Trophoblast cell (in vitro differentiated cells and primary cell): Measurements from ENCODE around the gene STOML1.

ENCODE experiments used
- DNase-seq, 2 donors: peaks; one replicate each; pipeline ENCODE4 v3.0.0-alpha.2; 2016
- H2AFZ ChIP-seq: 2 replicates; pipeline ENCODE4 v1.6.1; 2013; ENCODE audit warnings: low read length, moderate library complexity, mild to moderate bottlenecking; ENCODE audit not compliant: insufficient read depth, poor library complexity
- H2AK5ac ChIP-seq: 2 replicates; pipeline ENCODE4 v1.6.1; 2013; ENCODE audit warnings: mild to moderate bottlenecking, low read length
- H2BK120ac ChIP-seq: 2 replicates; pipeline ENCODE4 v1.6.1; 2013; ENCODE audit warnings: low read length, mild to moderate bottlenecking, moderate library complexity; ENCODE audit not compliant: insufficient read depth, poor library complexity
- H2BK12ac ChIP-seq: 2 replicates; pipeline ENCODE4 v1.6.1; 2013; ENCODE audit warnings: mild to moderate bottlenecking, low read length, moderate library complexity
- H2BK5ac ChIP-seq: 2 replicates; pipeline ENCODE4 v1.6.1; 2013; ENCODE audit warnings: low read length, low read depth, moderate library complexity, mild to moderate bottlenecking; ENCODE audit not compliant: poor library complexity
- H3K14ac ChIP-seq: 2 replicates; pipeline ENCODE4 v1.6.1; 2013; ENCODE audit warnings: mild to moderate bottlenecking, low read length
- H3K18ac ChIP-seq: 2 replicates; pipeline ENCODE4 v1.6.1; 2013; ENCODE audit warnings: mild to moderate bottlenecking, low read length
- H3K23ac ChIP-seq: 2 replicates; pipeline ENCODE4 v1.6.1; 2013; ENCODE audit warnings: low read length
- H3K27ac ChIP-seq: 2 replicates; pipeline ENCODE4 v1.5.1; 2013; ENCODE audit warnings: low read depth, mild to moderate bottlenecking, inconsistent platforms, low read length, moderate library complexity
- H3K27me3 ChIP-seq: 2 replicates; pipeline ENCODE4 v1.6.1; 2013; ENCODE audit warnings: inconsistent platforms, mild to moderate bottlenecking, low read length, moderate library complexity; ENCODE audit not compliant: insufficient read depth
- H3K36me3 ChIP-seq, 2 experiments: 1 replicate in 1 of 2; 2 replicates in 1 of 2; pipeline ENCODE4 v1.6.1; 2013; ENCODE audit warnings: low read length in 2 of 2, mild to moderate bottlenecking in 2 of 2, moderate library complexity in 1 of 2; ENCODE audit not compliant: insufficient read depth in 2 of 2, control insufficient read depth in 1 of 2
- H3K4ac ChIP-seq: 2 replicates; pipeline ENCODE4 v1.6.1; 2013; ENCODE audit warnings: low read depth, mild to moderate bottlenecking, low read length, moderate library complexity
- H3K4me1 ChIP-seq, 2 experiments: 1 replicate in 1 of 2; 2 replicates in 1 of 2; pipeline ENCODE4 v1.6.1; 2013; ENCODE audit warnings: low read length in 2 of 2, mild to moderate bottlenecking in 2 of 2, moderate library complexity in 1 of 2; ENCODE audit not compliant: insufficient read depth in 2 of 2, control insufficient read depth in 1 of 2
- H3K4me2 ChIP-seq: 2 replicates; pipeline ENCODE4 v1.6.1; 2013; ENCODE audit warnings: inconsistent platforms, mild to moderate bottlenecking, low read length, moderate library complexity
- H3K4me3 ChIP-seq: 2 replicates; pipeline ENCODE4 v1.5.1; 2013; ENCODE audit warnings: mild to moderate bottlenecking, low read depth, low read length, inconsistent platforms
- H3K79me1 ChIP-seq: one replicate; pipeline ENCODE4 v1.6.1; 2013; ENCODE audit warnings: low read length
- H3K79me2 ChIP-seq: 2 replicates; pipeline ENCODE4 v1.6.1; 2013; ENCODE audit warnings: low read length, mild to moderate bottlenecking; ENCODE audit not compliant: control insufficient read depth, insufficient read depth, poor library complexity
- H3K9ac ChIP-seq: 2 replicates; pipeline ENCODE4 v1.6.1; 2013; ENCODE audit warnings: mild to moderate bottlenecking, low read length
- H3K9me3 ChIP-seq: 2 replicates; pipeline ENCODE4 v1.6.1; 2013; ENCODE audit warnings: low read depth, mild to moderate bottlenecking, control low read depth, inconsistent platforms, low read length; ENCODE audit not compliant: insufficient read depth
- H4K12ac ChIP-seq: 2 replicates; pipeline ENCODE4 v1.6.1; 2013; ENCODE audit warnings: low read depth, mild to moderate bottlenecking, low read length, moderate library complexity
- H4K8ac ChIP-seq: 2 replicates; pipeline ENCODE4 v1.6.1; 2013; ENCODE audit warnings: low read depth, mild to moderate bottlenecking, low read length, moderate library complexity
- H4K91ac ChIP-seq: one replicate; pipeline ENCODE4 v1.6.1; 2013; ENCODE audit warnings: low read depth, mild to moderate bottlenecking, low read length, moderate library complexity
- WGBS: extraction: QIAGEN DNeasy Blood & Tissue Kit; methylation state at CpG from one replicate; pipeline ENCODE4 v1.1.7; 2013; ENCODE audit warnings: missing lambda C conversion rate; ENCODE audit not compliant: insufficient read length, insufficient coverage; ENCODE audit errors: extremely low coverage; 5-methylcytosine and 5-hydroxymethylcytosine counted together

Gene STOML1

GRCh38 chr15:73994413-73994883, 2.4 kb upstream of the STOML1 start, which contains the start of gene PML:
PML (plus strand) TSS chr15:73994716; CDS start chr15:73994813, 97 bp downstream.
- no peak within 1 kb of the TSS for H2BK12ac ChIP-seq
- DNase-seq: peak; percentile 94 to 95
- H3K9ac ChIP-seq: peak within 1 kb of the TSS; percentile 97
- no CpG with 5 or more reads among the region's 27 CpGs for WGBS
- H3K27ac ChIP-seq: no peak within 1 kb of the TSS
- peaks cover 7% of the 10 kb centered on the region for H3K79me1 ChIP-seq
- peak within 1 kb of the TSS; percentile 99 for H3K4me2 ChIP-seq
- H3K4me1 ChIP-seq: peaks cover 10 to 15% of the 10 kb centered on the region in 2 experiments
- peaks cover 2% of the 10 kb centered on the region for H3K9me3 ChIP-seq
- H3K23ac ChIP-seq: peak within 1 kb of the TSS; percentile 58
- peak within 1 kb of the TSS; percentile 94 for H4K8ac ChIP-seq
- peak within 1 kb of the TSS; percentile 18 for H2BK5ac ChIP-seq
- peak within 1 kb of the TSS; percentile 87 for H3K4ac ChIP-seq
- peak within 1 kb of the TSS; percentile 50 for H4K91ac ChIP-seq
- H2AFZ ChIP-seq: peak within 1 kb of the TSS; percentile 95
- peak within 1 kb of the TSS; percentile 89 for H3K14ac ChIP-seq
- no peaks in the 10 kb centered on the region for H3K27me3 ChIP-seq
- peaks cover 5 to 7% of the 10 kb centered on the region in 2 experiments for H3K36me3 ChIP-seq
- peak within 1 kb of the TSS; percentile 86 for H3K4me3 ChIP-seq
- H3K79me2 ChIP-seq: peaks cover 6% of the 10 kb centered on the region
- peak within 1 kb of the TSS; percentile 77 for H4K12ac ChIP-seq
- peak within 1 kb of the TSS; percentile 69 for H3K18ac ChIP-seq
- H2BK120ac ChIP-seq: peak within 1 kb of the TSS; percentile 64
- H2AK5ac ChIP-seq: peak within 1 kb of the TSS; percentile 75

GRCh38 chr15:73993211-73993994, 1.3 kb upstream of the STOML1 start:
- no peak for DNase-seq

DNA sequence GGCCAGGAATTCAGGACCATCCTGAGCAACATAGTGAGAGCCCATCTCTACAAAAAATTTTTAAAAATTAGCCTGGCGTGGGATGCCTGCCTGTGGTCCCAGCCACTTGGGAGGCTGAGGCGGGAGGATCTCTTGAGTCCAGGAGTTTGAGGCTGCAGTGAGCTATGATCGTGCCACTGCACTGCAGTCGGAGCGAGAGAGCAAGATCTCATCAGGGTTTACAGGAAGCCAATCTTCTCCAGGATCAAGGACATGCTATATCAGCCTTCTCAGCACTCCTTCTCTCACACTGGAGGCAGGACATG, 451 bp upstream of the STOML1 start:
- no CpG with 5 or more reads among the region's 5 CpGs for WGBS
- H3K4me1 ChIP-seq: peaks cover 10 to 15% of the 10 kb centered on the region in 2 experiments
- no peak overlapping the region for H4K91ac ChIP-seq
- no peak overlapping the region for H2AK5ac ChIP-seq
- no peak overlapping the region for H3K4me3 ChIP-seq
- H3K27ac ChIP-seq: no peak overlapping the region
- peaks cover 2% of the 10 kb centered on the region for H3K9me3 ChIP-seq
- H3K18ac ChIP-seq: no peak overlapping the region
- H2BK12ac ChIP-seq: no peak overlapping the region
- H3K14ac ChIP-seq: no peak overlapping the region
- no peak overlapping the region for H3K4ac ChIP-seq
- peaks cover 6% of the 10 kb centered on the region for H3K79me2 ChIP-seq
- no peak overlapping the region for H3K23ac ChIP-seq
- peak overlapping the region; percentile 31 for H3K4me2 ChIP-seq
- DNase-seq: no peak
- no peak overlapping the region for H3K9ac ChIP-seq
- no peak overlapping the region for H2BK5ac ChIP-seq
- H4K12ac ChIP-seq: no peak overlapping the region
- H3K36me3 ChIP-seq: no peaks in the 10 kb centered on the region
- no peak overlapping the region for H2BK120ac ChIP-seq
- peak overlapping the region; percentile 12 for H2AFZ ChIP-seq
- no peaks in the 10 kb centered on the region for H3K27me3 ChIP-seq
- peak overlapping the region; percentile 44 for H4K8ac ChIP-seq
- peaks cover 7% of the 10 kb centered on the region for H3K79me1 ChIP-seq

More at GRCh38 chr15:73993211-73993994, 1.3 kb upstream of the STOML1 start:
- peaks cover 10 to 15% of the 10 kb centered on the region in 2 experiments for H3K4me1 ChIP-seq
- H2BK5ac ChIP-seq: no peak overlapping the region
- H3K9ac ChIP-seq: no peak overlapping the region
- no peak overlapping the region for H3K14ac ChIP-seq
- no peak overlapping the region for H3K4ac ChIP-seq
- H3K79me2 ChIP-seq: peaks cover 6% of the 10 kb centered on the region
- no peak overlapping the region for H4K12ac ChIP-seq
- H2BK12ac ChIP-seq: no peak overlapping the region
- no peak overlapping the region for H3K18ac ChIP-seq
- no CpG with 5 or more reads among the region's 10 CpGs for WGBS
- no peaks in the 10 kb centered on the region for H3K27me3 ChIP-seq
- no peak overlapping the region for H2AFZ ChIP-seq
- H3K4me3 ChIP-seq: no peak overlapping the region
- H2BK120ac ChIP-seq: no peak overlapping the region
- peaks cover 2% of the 10 kb centered on the region for H3K9me3 ChIP-seq
- H3K4me2 ChIP-seq: no peak overlapping the region
- H4K8ac ChIP-seq: no peak overlapping the region
- H3K23ac ChIP-seq: no peak overlapping the region
- peaks cover 4 to 6% of the 10 kb centered on the region in 2 experiments for H3K36me3 ChIP-seq
- H4K91ac ChIP-seq: no peak overlapping the region
- H3K79me1 ChIP-seq: peaks cover 7% of the 10 kb centered on the region
- no peak overlapping the region for H2AK5ac ChIP-seq
- H3K27ac ChIP-seq: no peak overlapping the region

DNA sequence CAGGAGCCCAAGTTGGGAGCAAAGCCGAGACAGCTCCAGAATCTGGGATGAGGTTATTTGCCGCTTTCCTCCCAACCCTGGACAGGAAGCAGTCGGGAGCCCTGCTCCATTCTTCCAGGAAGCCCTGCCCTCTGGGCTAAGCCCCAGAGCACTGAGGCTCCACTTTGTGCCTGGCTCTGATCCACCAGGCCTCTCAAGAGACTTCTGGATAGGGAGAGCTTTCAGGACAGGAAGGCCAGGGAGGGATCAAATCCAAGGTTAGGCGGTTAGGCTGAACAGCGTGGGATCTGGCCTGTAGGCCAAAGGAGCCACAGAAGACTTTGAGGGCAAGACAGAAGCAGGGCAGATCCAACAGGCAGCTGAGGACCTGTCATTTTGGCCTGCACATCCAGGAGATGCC, 835 bp downstream of the STOML1 start:
- Histone ChIP-seq H4K12ac (no peak overlapping the region), H3K4me1 (peaks cover 10 to 15% of the 10 kb centered on the region in 2 experiments), H4K8ac (peak overlapping the region; percentile 50), H3K9ac (peak overlapping the region; percentile 6), H3K18ac (no peak overlapping the region), H2AFZ (no peak overlapping the region), H3K4ac (no peak overlapping the region), H2BK12ac (no peak overlapping the region), H3K36me3 (no peaks in the 10 kb centered on the region), H3K4me3 (no peak overlapping the region), H3K27me3 (no peaks in the 10 kb centered on the region), H2BK120ac (no peak overlapping the region), H3K79me1 (peaks cover 7% of the 10 kb centered on the region), H2AK5ac (no peak overlapping the region), H3K79me2 (peaks cover 6% of the 10 kb centered on the region), H4K91ac (no peak overlapping the region), H3K9me3 (peaks cover 2% of the 10 kb centered on the region), H3K14ac (no peak overlapping the region), H2BK5ac (no peak overlapping the region), H3K27ac (no peak overlapping the region), H3K23ac (no peak overlapping the region), H3K4me2 (peak overlapping the region; percentile 89)
- no CpG with 5 or more reads among the region's 5 CpGs for WGBS
- DNase-seq: no peak
